Cardiac fibroblast (primary cell): ENCODE results near the gene ARSG.

Source experiments
- DNase-seq, 2 donors: peaks; one replicate each; pipeline versions ENCODE4 v3.0.0 to v3.0.0-alpha.2; 2010; ENCODE audit warnings: low read depth in 2 of 2
- H3K4me3 ChIP-seq, 2 donors: replicated peaks in 1 of 2; 1 replicate in 1 of 2; 2 replicates in 1 of 2; pipeline ENCODE4 v1.5.1; 2011; ENCODE audit warnings: low read depth in 2 of 2, low read length in 2 of 2, mild to moderate bottlenecking in 2 of 2, moderate library complexity in 1 of 2
- TF ChIP-seq, protein P1 (sequence below): IDR thresholded peaks from one replicate; pipeline ENCODE4 v1.5.1; 2011; ENCODE audit warnings: low read depth, mild to moderate bottlenecking, low read length, inconsistent platforms

ARSG gene

DNA sequence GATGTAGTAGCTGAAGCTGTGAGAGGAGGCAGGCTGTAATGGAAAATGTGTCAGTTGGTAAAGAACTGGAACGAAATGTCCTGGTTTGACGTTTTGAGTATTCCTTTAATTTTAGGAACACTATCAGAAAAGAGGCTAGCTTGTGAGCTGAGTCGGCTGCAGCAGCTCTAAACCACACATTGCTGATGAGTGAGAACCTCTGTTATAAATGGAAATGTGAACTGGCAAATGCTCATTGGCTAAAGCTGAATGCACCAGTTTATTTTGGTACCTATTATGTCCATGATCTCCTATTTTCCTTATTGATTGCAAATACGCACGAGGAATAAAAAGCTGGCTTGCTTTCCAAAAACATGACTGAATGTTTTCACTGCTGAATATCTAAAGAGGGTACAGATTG, 177.0 kb downstream of the ARSG start:
- no peak overlapping the region for H3K4me3 ChIP-seq
- TF ChIP-seq, protein P1, sequence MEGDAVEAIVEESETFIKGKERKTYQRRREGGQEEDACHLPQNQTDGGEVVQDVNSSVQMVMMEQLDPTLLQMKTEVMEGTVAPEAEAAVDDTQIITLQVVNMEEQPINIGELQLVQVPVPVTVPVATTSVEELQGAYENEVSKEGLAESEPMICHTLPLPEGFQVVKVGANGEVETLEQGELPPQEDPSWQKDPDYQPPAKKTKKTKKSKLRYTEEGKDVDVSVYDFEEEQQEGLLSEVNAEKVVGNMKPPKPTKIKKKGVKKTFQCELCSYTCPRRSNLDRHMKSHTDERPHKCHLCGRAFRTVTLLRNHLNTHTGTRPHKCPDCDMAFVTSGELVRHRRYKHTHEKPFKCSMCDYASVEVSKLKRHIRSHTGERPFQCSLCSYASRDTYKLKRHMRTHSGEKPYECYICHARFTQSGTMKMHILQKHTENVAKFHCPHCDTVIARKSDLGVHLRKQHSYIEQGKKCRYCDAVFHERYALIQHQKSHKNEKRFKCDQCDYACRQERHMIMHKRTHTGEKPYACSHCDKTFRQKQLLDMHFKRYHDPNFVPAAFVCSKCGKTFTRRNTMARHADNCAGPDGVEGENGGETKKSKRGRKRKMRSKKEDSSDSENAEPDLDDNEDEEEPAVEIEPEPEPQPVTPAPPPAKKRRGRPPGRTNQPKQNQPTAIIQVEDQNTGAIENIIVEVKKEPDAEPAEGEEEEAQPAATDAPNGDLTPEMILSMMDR: no peak
- peak; percentile 21 to 33 for DNase-seq

DNA sequence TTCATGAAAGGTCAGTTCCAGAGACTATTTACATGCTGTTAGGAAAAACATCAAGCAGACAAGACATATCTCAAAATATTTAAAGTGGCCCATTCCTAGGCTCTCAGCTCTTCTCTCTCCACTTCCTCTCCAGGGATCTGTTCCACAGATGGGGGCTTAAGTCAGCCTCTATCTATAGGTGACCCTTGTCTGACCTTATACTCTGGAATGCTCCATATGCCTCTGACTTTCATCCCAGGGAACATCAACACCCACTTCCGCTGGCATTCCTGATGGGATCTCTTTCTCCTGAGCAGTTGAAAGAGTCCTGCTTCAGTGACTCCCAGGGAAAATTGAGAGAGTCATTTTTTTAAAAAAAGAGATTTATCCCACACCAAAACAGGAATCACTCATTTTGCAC, 177.5 kb downstream of the ARSG start:
- TF ChIP-seq, protein P1: no peak
- peak in 1 of 2 donors; percentile 41 for DNase-seq
- no peak overlapping the region for H3K4me3 ChIP-seq
